ENCODE data around the gene CEMP1.
"Not testable (repeated sequence)": the region's sequence is repeated elsewhere in the genome, so short reads cannot be mapped to it uniquely, and the experiment has no call there.

The CEMP1 gene

DNA sequence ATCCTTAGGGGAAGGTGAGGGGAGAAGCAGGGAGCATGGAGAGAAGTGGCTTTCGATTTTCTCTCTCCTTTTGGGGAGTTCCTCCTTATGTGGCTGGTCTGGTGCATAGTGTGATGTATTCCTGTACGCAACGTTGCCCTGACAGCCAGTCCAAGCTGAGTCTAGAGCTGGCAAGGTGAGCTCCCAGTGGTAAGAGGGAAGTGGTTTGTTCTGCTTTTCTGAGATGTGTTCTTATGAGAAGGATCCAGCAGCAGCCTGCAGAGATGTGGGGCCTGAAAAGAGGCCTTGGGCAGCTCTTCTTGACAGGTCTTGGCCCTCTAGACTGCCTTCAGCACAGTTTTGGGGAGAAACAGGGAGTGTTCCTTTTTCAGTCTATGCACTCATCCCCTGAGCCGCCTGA lies 9.7 kb upstream of the CEMP1 start:
- not testable (repeated sequence) for H3K4me1 ChIP-seq (ENCODE audit: control insufficient read depth, low read depth, low read length); H3K27me3 ChIP-seq (ENCODE audit: insufficient read depth, low read length, poor library complexity); H3K79me1 ChIP-seq (ENCODE audit: low read length); H3K4ac ChIP-seq (ENCODE audit: low read depth, low read length); H3K4me3 ChIP-seq (ENCODE audit: low read length); H2BK15ac ChIP-seq (replicated peaks; ENCODE audit: low read depth); H3K56ac ChIP-seq (ENCODE audit: low read length); H3K79me2 ChIP-seq (ENCODE audit: control insufficient read depth, insufficient read depth, low read length); H2AK5ac ChIP-seq (ENCODE audit: low read length); H2BK5ac ChIP-seq (ENCODE audit: low read length); DNase-seq; H3K27ac ChIP-seq (ENCODE audit: low read depth, low read length); H3K23ac ChIP-seq (ENCODE audit: low read length); H3K36me3 ChIP-seq (ENCODE audit: control insufficient read depth, insufficient read depth, low read length); H4K5ac ChIP-seq (ENCODE audit: low read length); H3K4me2 ChIP-seq (ENCODE audit: low read length); H3K9ac ChIP-seq (ENCODE audit: low read length); H3K18ac ChIP-seq (ENCODE audit: low read length); H2BK120ac ChIP-seq (ENCODE audit: low read depth, low read length); H4K8ac ChIP-seq (ENCODE audit: low read depth, low read length)
- WGBS (ENCODE audit: extremely low coverage, insufficient coverage, low lambda C conversion rate), result no CpG with 5 or more reads among the region's 4 CpGs

DNA sequence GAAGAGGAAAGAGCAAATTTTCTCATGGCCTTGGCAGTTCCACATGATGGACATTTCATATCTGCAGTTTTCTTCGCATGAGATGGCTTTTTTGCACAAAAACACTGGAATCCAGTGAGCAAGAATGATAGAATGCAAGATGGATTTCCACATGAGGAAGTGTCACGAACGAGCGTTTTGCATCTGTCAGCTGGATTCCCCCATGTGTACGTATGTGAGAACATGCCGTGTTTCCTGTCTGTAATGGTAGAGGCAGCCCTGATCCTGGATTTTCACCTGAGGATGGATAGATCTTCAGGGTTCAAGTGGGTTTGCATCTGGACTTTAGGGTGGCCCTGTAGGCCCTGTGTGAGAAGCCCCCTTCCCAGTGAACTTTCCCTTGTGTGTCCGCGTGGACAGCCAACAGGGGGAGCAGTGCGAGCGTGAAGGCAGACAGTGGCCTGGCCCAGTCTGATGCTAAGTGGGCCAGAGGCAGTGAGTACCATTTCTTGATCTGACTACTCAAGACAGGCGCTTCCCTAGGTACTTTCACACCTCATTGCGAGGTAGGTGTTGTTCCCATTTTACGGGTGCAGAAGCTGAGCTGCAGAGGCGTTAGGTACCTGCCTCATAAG lies 8.7 kb upstream of the CEMP1 start:
- WGBS (ENCODE audit: extremely low coverage, insufficient coverage, low lambda C conversion rate), result no CpG with 5 or more reads among the region's 14 CpGs
- not testable (repeated sequence) for H2BK15ac ChIP-seq (replicated peaks; ENCODE audit: low read depth); H3K18ac ChIP-seq (ENCODE audit: low read length); H2BK5ac ChIP-seq (ENCODE audit: low read length); H3K27ac ChIP-seq (ENCODE audit: low read depth, low read length); H3K36me3 ChIP-seq (ENCODE audit: control insufficient read depth, insufficient read depth, low read length); H3K79me2 ChIP-seq (ENCODE audit: control insufficient read depth, insufficient read depth, low read length); H3K23ac ChIP-seq (ENCODE audit: low read length); H3K4me2 ChIP-seq (ENCODE audit: low read length); H4K8ac ChIP-seq (ENCODE audit: low read depth, low read length); H2BK120ac ChIP-seq (ENCODE audit: low read depth, low read length); H3K27me3 ChIP-seq (ENCODE audit: insufficient read depth, low read length, poor library complexity); H2AK5ac ChIP-seq (ENCODE audit: low read length); H3K9ac ChIP-seq (ENCODE audit: low read length); H3K79me1 ChIP-seq (ENCODE audit: low read length); DNase-seq; H3K4ac ChIP-seq (ENCODE audit: low read depth, low read length); H4K5ac ChIP-seq (ENCODE audit: low read length); H3K4me1 ChIP-seq (ENCODE audit: control insufficient read depth, low read depth, low read length); H3K56ac ChIP-seq (ENCODE audit: low read length); H3K4me3 ChIP-seq (ENCODE audit: low read length)

DNA sequence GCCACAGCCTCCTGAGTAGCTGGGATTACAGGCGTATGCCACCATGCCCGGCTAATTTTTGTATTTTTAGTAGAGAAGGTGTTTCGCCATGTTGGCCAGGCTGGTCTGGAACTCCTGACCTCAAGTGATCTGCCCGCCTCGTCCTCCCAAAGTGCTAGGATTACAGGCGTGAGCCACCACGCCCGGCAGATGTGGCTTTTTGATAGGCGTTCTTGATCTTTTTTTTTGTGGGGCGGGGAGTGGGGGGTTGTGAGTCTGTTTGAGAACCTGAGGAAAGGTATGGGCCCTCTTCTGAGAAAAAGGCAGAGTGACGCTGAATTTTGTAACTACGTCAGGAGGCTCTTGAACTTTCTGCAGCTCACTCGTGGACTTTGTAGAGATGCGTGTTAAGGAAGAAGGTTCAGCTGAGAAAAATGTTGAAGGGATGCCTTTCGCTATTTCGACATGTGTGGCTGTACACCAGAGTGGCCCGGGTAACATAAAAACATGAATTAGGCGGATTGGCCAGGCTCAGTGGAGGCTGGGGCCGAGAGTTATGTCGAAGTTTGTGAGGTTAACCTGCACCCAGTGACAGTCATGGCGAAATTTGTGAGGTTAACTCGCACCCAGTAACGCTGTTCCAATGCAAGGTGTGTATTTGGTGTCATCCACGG lies 8.1 kb upstream of the CEMP1 start:
- H3K79me1 ChIP-seq (ENCODE audit: low read length); H3K18ac ChIP-seq (ENCODE audit: low read length); H2BK15ac ChIP-seq (replicated peaks; ENCODE audit: low read depth); H4K5ac ChIP-seq (ENCODE audit: low read length); H3K56ac ChIP-seq (ENCODE audit: low read length); H2BK5ac ChIP-seq (ENCODE audit: low read length); H3K4me3 ChIP-seq (ENCODE audit: low read length); H3K27ac ChIP-seq (ENCODE audit: low read depth, low read length); DNase-seq; H3K27me3 ChIP-seq (ENCODE audit: insufficient read depth, low read length, poor library complexity); H3K9ac ChIP-seq (ENCODE audit: low read length); H2AK5ac ChIP-seq (ENCODE audit: low read length); H3K36me3 ChIP-seq (ENCODE audit: control insufficient read depth, insufficient read depth, low read length); H4K8ac ChIP-seq (ENCODE audit: low read depth, low read length); H3K23ac ChIP-seq (ENCODE audit: low read length); H3K79me2 ChIP-seq (ENCODE audit: control insufficient read depth, insufficient read depth, low read length); H2BK120ac ChIP-seq (ENCODE audit: low read depth, low read length); H3K4ac ChIP-seq (ENCODE audit: low read depth, low read length); H3K4me2 ChIP-seq (ENCODE audit: low read length); H3K4me1 ChIP-seq (ENCODE audit: control insufficient read depth, low read depth, low read length): not testable (repeated sequence)
- WGBS (ENCODE audit: extremely low coverage, insufficient coverage, low lambda C conversion rate), result no CpG with 5 or more reads among the region's 24 CpGs

DNA sequence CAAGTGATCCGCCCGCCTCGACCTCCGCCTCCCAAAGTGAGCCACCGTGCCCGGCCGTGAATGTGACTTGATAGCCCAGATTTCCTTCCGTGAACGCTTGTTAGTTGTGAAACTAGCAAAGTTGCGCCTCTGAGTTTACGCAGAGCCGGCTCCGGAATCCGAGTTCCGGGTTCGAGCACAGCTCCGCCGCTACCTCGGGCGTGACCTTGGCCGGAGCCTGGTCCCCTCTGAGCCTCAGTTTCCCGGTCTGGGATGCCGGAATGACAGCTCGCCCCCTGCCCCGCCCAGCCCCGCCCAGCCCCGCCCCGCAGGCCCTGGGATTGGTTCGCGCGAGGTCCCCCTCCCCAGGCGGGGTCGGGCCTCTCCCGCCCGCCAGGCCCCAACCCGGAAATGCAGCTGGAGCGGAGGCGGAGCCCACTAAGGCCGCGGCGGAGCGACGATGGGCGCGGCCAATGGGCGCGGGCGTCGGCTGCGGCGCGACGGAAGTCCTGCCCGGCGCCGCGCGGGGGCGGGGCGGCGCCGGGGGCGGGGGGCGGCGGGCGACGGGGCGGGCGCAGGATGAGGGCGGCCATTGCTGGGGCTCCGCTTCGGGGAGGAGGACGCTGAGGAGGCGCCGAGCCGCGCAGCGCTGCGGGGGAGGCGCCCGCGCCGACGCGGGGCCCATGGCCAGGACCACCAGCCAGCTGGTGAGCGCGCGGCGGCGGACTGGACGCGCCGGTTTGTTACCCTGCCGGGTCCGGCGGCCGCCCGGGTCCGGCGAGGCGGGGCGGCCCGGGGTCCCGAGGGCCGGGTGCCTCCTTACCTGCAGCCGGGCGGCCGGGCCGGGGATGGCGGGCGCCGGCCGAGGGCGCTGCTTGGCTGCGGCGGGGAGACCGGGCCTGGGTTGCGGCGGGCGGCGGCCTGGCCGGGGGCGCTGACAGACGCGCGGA lies 6.5 kb upstream of the CEMP1 start, which contains the start of gene PDPK1:
Gene PDPK1 (plus strand): TSS at position 571 of the 929 bp plus-strand sequence. CDS start 92 bp downstream, at position 663.
- peak within 1 kb of the TSS; percentile 89 for H3K56ac ChIP-seq (ENCODE audit: low read length)
- H3K4me3 ChIP-seq (ENCODE audit: low read length), result peak within 1 kb of the TSS; percentile 69
- peak within 1 kb of the TSS; percentile 81 for H3K27ac ChIP-seq (ENCODE audit: low read depth, low read length)
- H3K18ac ChIP-seq (ENCODE audit: low read length), result peak within 1 kb of the TSS; percentile 99
- peaks cover 4% of the 10 kb centered on the region for H3K79me1 ChIP-seq (ENCODE audit: low read length)
- H4K5ac ChIP-seq (ENCODE audit: low read length), result no peak within 1 kb of the TSS
- peaks cover 10% of the 10 kb centered on the region for H3K79me2 ChIP-seq (ENCODE audit: control insufficient read depth, insufficient read depth, low read length)
- peak within 1 kb of the TSS; percentile 71 for H3K4me2 ChIP-seq (ENCODE audit: low read length)
- no peak within 1 kb of the TSS for H2BK15ac ChIP-seq (replicated peaks; ENCODE audit: low read depth)
- no peak within 1 kb of the TSS for H2BK5ac ChIP-seq (ENCODE audit: low read length)
- no peaks in the 10 kb centered on the region for H3K27me3 ChIP-seq (ENCODE audit: insufficient read depth, low read length, poor library complexity)
- no peaks in the 10 kb centered on the region for H3K36me3 ChIP-seq (ENCODE audit: control insufficient read depth, insufficient read depth, low read length)
- peak within 1 kb of the TSS; percentile 82 for H4K8ac ChIP-seq (ENCODE audit: low read depth, low read length)
- no CpG with 5 or more reads among the region's 126 CpGs for WGBS (ENCODE audit: extremely low coverage, insufficient coverage, low lambda C conversion rate)
- H3K4ac ChIP-seq (ENCODE audit: low read depth, low read length), result no peak within 1 kb of the TSS
- no peak within 1 kb of the TSS for H2BK120ac ChIP-seq (ENCODE audit: low read depth, low read length)
- no peaks in the 10 kb centered on the region for H3K4me1 ChIP-seq (ENCODE audit: control insufficient read depth, low read depth, low read length)
- DNase-seq, result peak; percentile 97
- peak within 1 kb of the TSS; percentile 77 for H3K9ac ChIP-seq (ENCODE audit: low read length)
- H3K23ac ChIP-seq (ENCODE audit: low read length), result no peak within 1 kb of the TSS
- no peak within 1 kb of the TSS for H2AK5ac ChIP-seq (ENCODE audit: low read length)

DNA sequence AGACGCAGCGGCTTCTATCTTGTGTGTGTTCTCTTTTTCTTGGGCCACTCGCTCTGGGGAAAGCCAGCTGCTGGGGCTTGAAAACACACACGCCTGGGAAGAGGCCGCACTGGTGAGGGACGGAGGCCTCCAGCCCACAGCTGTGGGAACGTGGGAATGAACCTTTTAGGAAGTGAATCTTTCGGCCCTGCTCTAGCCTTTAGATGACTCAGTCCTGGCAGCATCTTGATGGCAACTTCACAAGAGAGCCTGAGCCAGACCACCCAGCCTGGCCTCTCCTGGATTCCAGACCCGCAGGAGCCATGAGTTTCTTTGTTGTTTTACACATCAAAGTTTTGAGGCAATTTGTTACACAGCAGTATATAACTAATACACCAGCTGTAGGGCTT lies 4.4 kb upstream of the CEMP1 start:
- H3K79me2 ChIP-seq (ENCODE audit: control insufficient read depth, insufficient read depth, low read length), result peaks cover 7% of the 10 kb centered on the region
- H3K79me1 ChIP-seq (ENCODE audit: low read length), result peaks cover 4% of the 10 kb centered on the region
- no peaks in the 10 kb centered on the region for H3K27me3 ChIP-seq (ENCODE audit: insufficient read depth, low read length, poor library complexity)
- H3K27ac ChIP-seq (ENCODE audit: low read depth, low read length), result no peak overlapping the region
- peaks cover 2% of the 10 kb centered on the region for H3K4me1 ChIP-seq (ENCODE audit: control insufficient read depth, low read depth, low read length)
- no peak overlapping the region for H4K8ac ChIP-seq (ENCODE audit: low read depth, low read length)
- no peak overlapping the region for H3K23ac ChIP-seq (ENCODE audit: low read length)
- no peak for DNase-seq
- H3K4ac ChIP-seq (ENCODE audit: low read depth, low read length), result no peak overlapping the region
- H2AK5ac ChIP-seq (ENCODE audit: low read length), result no peak overlapping the region
- no peak overlapping the region for H3K4me2 ChIP-seq (ENCODE audit: low read length)
- H3K9ac ChIP-seq (ENCODE audit: low read length), result no peak overlapping the region
- H2BK15ac ChIP-seq (replicated peaks; ENCODE audit: low read depth), result no peak overlapping the region
- no CpG with 5 or more reads among the region's 9 CpGs for WGBS (ENCODE audit: extremely low coverage, insufficient coverage, low lambda C conversion rate)
- no peak overlapping the region for H4K5ac ChIP-seq (ENCODE audit: low read length)
- H3K4me3 ChIP-seq (ENCODE audit: low read length), result no peak overlapping the region
- H3K36me3 ChIP-seq (ENCODE audit: control insufficient read depth, insufficient read depth, low read length), result no peaks in the 10 kb centered on the region
- no peak overlapping the region for H3K18ac ChIP-seq (ENCODE audit: low read length)
- H2BK5ac ChIP-seq (ENCODE audit: low read length), result no peak overlapping the region
- H3K56ac ChIP-seq (ENCODE audit: low read length), result no peak overlapping the region
- no peak overlapping the region for H2BK120ac ChIP-seq (ENCODE audit: low read depth, low read length)
